GM18502 (cell line): Measurements from ENCODE around the gene SLC26A2.

Source experiments
- ATAC-seq: cut with Tn5 transposase; IDR thresholded peaks from one replicate; pipeline ENCODE4 v1.9.1; 2021; ENCODE audit warnings: mild to moderate bottlenecking; ENCODE audit not compliant: unreplicated experiment, poor library complexity

The SLC26A2 gene

GRCh38 chr5:149999866-150000255 is 39.3 kb downstream of the SLC26A2 start:
- ATAC-seq: no peak

- ATAC-seq: peak; percentile 93
Measured at GRCh38 chr5:150000256-150000989, 39.9 kb downstream of the SLC26A2 start, which contains the start of the genes HMGXB3 and TIGD6. Gene HMGXB3, plus strand, starts transcription at chr5:150000739. Its CDS starts 4,114 bp downstream, at chr5:150004853. Gene TIGD6, minus strand, starts transcription at chr5:150000654. Its CDS starts 4,306 bp downstream, at chr5:149996348.

- peak; percentile 7 for ATAC-seq
Measured at GRCh38 chr5:150000990-150001659, 40.6 kb downstream of the SLC26A2 start.

GRCh38 chr5:150001660-150002486 is 41.3 kb downstream of the SLC26A2 start:
- ATAC-seq: peak; percentile 59

- ATAC-seq: no peak
Measured at GRCh38 chr5:150006318-150006717, 45.8 kb downstream of the SLC26A2 start.

GRCh38 chr5:150007050-150007449 is 46.5 kb downstream of the SLC26A2 start:
- ATAC-seq: no peak

GRCh38 chr5:150009671-150010387 is 49.3 kb downstream of the SLC26A2 start:
- ATAC-seq: no peak

GRCh38 chr5:150013931-150014330 is 53.4 kb downstream of the SLC26A2 start:
- ATAC-seq: no peak

GRCh38 chr5:150014456-150014855 is 53.9 kb downstream of the SLC26A2 start:
- ATAC-seq: no peak

- no peak for ATAC-seq
Measured at GRCh38 chr5:150015415-150015814, 54.9 kb downstream of the SLC26A2 start.

GRCh38 chr5:150016537-150016936 is 56.0 kb downstream of the SLC26A2 start:
- no peak for ATAC-seq

GRCh38 chr5:150017226-150018005 is 56.9 kb downstream of the SLC26A2 start:
- no peak for ATAC-seq

- ATAC-seq: no peak
Measured at GRCh38 chr5:150020249-150020648, 59.7 kb downstream of the SLC26A2 start.

GRCh38 chr5:150021491-150022157 is 61.1 kb downstream of the SLC26A2 start:
- no peak for ATAC-seq

GRCh38 chr5:150022158-150022531 is 61.6 kb downstream of the SLC26A2 start:
- ATAC-seq: no peak

- no peak for ATAC-seq
Measured at GRCh38 chr5:150022681-150023080, 62.1 kb downstream of the SLC26A2 start.

- no peak for ATAC-seq
Measured at GRCh38 chr5:150023136-150023535, 62.6 kb downstream of the SLC26A2 start.

- ATAC-seq: no peak
Measured at GRCh38 chr5:150024346-150024984, 63.9 kb downstream of the SLC26A2 start.
